IMR-90 (cell line): ENCODE data around the gene MTHFS.

Experiments used
- BHLHE40 ChIP-seq: fragments of 150-350 bp; IDR thresholded peaks from 2 replicates; pipeline ENCODE4 v1.6.1; 2016; ENCODE audit warnings: mild to moderate bottlenecking, low read depth, low read length
- CEBPB ChIP-seq: IDR thresholded peaks from 2 replicates; pipeline ENCODE4 v1.6.1; 2012; ENCODE audit warnings: low read depth, low read length, improper control_type of control experiment
- CHD1 ChIP-seq: IDR thresholded peaks from 2 replicates; pipeline ENCODE4 v1.6.1; 2012; ENCODE audit warnings: low read depth, low read length, improper control_type of control experiment
- FOS ChIP-seq: fragments of 150-350 bp; IDR thresholded peaks from 2 replicates; pipeline ENCODE4 v1.6.1; 2016; ENCODE audit warnings: low read depth, low read length
- MAFK ChIP-seq: IDR thresholded peaks from 2 replicates; pipeline ENCODE4 v1.6.1; 2012; ENCODE audit warnings: low read depth, low read length, improper control_type of control experiment
- MXI1 ChIP-seq: IDR thresholded peaks from 2 replicates; pipeline ENCODE4 v1.6.1; 2012; ENCODE audit warnings: low read depth, mild to moderate bottlenecking, low read length, moderate library complexity, borderline replicate concordance
- NFE2L2 ChIP-seq: fragments of 150-350 bp; IDR thresholded peaks from 2 replicates; pipeline ENCODE4 v1.6.1; 2016; ENCODE audit warnings: low read depth, mild to moderate bottlenecking, low read length
- POLR2A ChIP-seq: IDR thresholded peaks from 2 replicates; pipeline ENCODE4 v1.6.1; 2012; ENCODE audit warnings: mild to moderate bottlenecking, low read depth, low read length
- RCOR1 ChIP-seq: IDR thresholded peaks from 2 replicates; pipeline ENCODE4 v1.6.1; 2012; ENCODE audit warnings: mild to moderate bottlenecking, low read length, improper control_type of control experiment; ENCODE audit not compliant: insufficient replicate concordance
- RFX5 ChIP-seq: IDR thresholded peaks from 2 replicates; pipeline ENCODE4 v1.8.0; 2012; ENCODE audit warnings: low read depth, mild to moderate bottlenecking, low read length, moderate library complexity
- SMC3 ChIP-seq: fragments of 150-350 bp; IDR thresholded peaks from 2 replicates; pipeline ENCODE4 v1.6.1; 2016; ENCODE audit warnings: low read depth, mild to moderate bottlenecking, antibody characterized with exemption, low read length, moderate library complexity
- TF ChIP-seq, protein P1 (sequence below): conservative IDR thresholded peaks from 2 replicates; pipeline ENCODE4 v1.5.1; 2012; ENCODE audit warnings: mild to moderate bottlenecking, low read depth, low read length, improper control_type of control experiment

DNA sequence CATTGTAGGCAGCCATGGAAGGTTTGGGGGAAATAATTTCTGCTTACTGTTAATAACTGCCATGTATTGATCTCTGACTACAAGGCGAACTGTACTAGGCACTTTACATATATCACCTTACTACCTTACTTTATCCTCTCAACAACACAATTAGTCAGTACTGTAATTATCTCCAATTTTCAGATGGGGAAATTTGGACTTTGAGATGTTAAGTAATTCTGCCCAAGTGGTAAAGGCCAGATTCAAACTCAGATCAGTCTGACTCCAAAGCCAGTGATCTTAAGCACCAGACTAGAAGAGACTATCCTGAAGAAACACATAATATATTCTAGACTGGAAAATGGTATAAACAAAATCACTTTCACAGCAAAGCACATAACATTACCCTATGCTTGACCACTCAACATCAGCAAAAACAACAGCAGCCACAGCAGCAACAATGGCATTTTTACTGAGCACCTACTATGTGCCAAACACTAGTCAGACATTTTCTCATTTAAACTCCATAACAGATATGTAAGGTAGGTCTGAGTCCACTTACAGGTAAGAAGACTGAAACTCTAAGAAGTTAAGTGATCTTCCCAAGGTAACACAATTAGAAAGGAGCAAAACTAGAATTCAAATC is 13.1 kb downstream of the MTHFS start:
- no peak for TF ChIP-seq POLR2A
- TF ChIP-seq, protein P1, sequence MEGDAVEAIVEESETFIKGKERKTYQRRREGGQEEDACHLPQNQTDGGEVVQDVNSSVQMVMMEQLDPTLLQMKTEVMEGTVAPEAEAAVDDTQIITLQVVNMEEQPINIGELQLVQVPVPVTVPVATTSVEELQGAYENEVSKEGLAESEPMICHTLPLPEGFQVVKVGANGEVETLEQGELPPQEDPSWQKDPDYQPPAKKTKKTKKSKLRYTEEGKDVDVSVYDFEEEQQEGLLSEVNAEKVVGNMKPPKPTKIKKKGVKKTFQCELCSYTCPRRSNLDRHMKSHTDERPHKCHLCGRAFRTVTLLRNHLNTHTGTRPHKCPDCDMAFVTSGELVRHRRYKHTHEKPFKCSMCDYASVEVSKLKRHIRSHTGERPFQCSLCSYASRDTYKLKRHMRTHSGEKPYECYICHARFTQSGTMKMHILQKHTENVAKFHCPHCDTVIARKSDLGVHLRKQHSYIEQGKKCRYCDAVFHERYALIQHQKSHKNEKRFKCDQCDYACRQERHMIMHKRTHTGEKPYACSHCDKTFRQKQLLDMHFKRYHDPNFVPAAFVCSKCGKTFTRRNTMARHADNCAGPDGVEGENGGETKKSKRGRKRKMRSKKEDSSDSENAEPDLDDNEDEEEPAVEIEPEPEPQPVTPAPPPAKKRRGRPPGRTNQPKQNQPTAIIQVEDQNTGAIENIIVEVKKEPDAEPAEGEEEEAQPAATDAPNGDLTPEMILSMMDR: no peak
- TF ChIP-seq FOS: no peak
- no peak for TF ChIP-seq MAFK
- TF ChIP-seq CEBPB: no peak
- TF ChIP-seq SMC3: no peak
- TF ChIP-seq MXI1: no peak
- TF ChIP-seq NFE2L2: no peak
- TF ChIP-seq CHD1: no peak
- no peak for TF ChIP-seq RCOR1
- TF ChIP-seq RFX5: no peak
- TF ChIP-seq BHLHE40: no peak
